Caco-2 (cell line): ENCODE measurements around the gene DPP9. TPM values are rescaled to one million over a fixed set of nuclear protein-coding genes. Genes with fewer than 3 reads are reported as not detected.

ENCODE experiments used
- BruUV-seq: library from RNA; stranded (reverse); fragments of 400-500 nt; replicated peaks from 2 replicates; lab custom pipeline; 2021; lab: Mats Ljungman, UMichigan
- CTCF ChIA-PET: fragments of 300-600 bp; sonication (Branson Sonifier 250); formaldehyde crosslinking; loops from one replicate; lab custom pipeline; 2022; ENCODE audit warnings: antibody characterized with exemption; lab: Charles Lee
- POLR2A ChIA-PET: fragments of 300-600 bp; sonication (Branson Sonifier 250); formaldehyde crosslinking; loops from one replicate; lab custom pipeline; 2022; ENCODE audit warnings: antibody characterized with exemption; lab: Charles Lee
- DNase-seq, 2 experiments: peaks; one replicate each; pipeline versions ENCODE4 v3.0.0 to v3.0.0-alpha.2; 2020 to 2022
- H3K27me3 ChIP-seq: replicated peaks from 2 replicates; pipeline ENCODE4 v1.6.0; 2011; ENCODE audit warnings: low read length; ENCODE audit not compliant: control insufficient read depth, insufficient read depth
- H3K36me3 ChIP-seq: 2 replicates; pipeline ENCODE4 v1.5.1; 2011; ENCODE audit warnings: low read length; ENCODE audit not compliant: control insufficient read depth, insufficient read depth
- H3K4me1 ChIP-seq: fragments of 250-450 bp; sonication (Bioruptor Pico); 2 replicates; pipeline ENCODE4 v1.5.1; 2020; ENCODE audit warnings: mild to moderate bottlenecking
- H3K4me3 ChIP-seq: 2 replicates; pipeline ENCODE4 v1.5.1; 2011; ENCODE audit warnings: low read depth, mild to moderate bottlenecking, control low read depth, low read length
- H3K9me3 ChIP-seq: fragments of 250-450 bp; sonication (Bioruptor Pico); 2 replicates; pipeline ENCODE4 v1.5.1; 2020; ENCODE audit warnings: mild to moderate bottlenecking, moderate library complexity
- H3K27ac Mint-ChIP-seq: one replicate; pipeline ENCODE4 v1.8.0; 2022; ENCODE audit warnings: mixed read lengths; ENCODE audit not compliant: unreplicated experiment
- H3K27me3 Mint-ChIP-seq: one replicate; pipeline ENCODE4 v1.8.0; 2022; ENCODE audit warnings: mixed read lengths; ENCODE audit not compliant: insufficient read depth, unreplicated experiment
- H3K36me3 Mint-ChIP-seq: one replicate; pipeline ENCODE4 v1.8.0; 2022; ENCODE audit warnings: mild to moderate bottlenecking, mixed read lengths; ENCODE audit not compliant: insufficient read depth, unreplicated experiment
- H3K4me1 Mint-ChIP-seq: one replicate; pipeline ENCODE4 v1.8.0; 2022; ENCODE audit warnings: low read depth, mixed read lengths; ENCODE audit not compliant: unreplicated experiment
- H3K4me3 Mint-ChIP-seq: one replicate; pipeline ENCODE4 v1.8.0; 2022; ENCODE audit warnings: mild to moderate bottlenecking, moderate library complexity, mixed read lengths; ENCODE audit not compliant: unreplicated experiment
- H3K9me3 Mint-ChIP-seq: one replicate; pipeline ENCODE4 v1.8.0; 2022; ENCODE audit warnings: mixed read lengths; ENCODE audit not compliant: unreplicated experiment
- intact Hi-C: fragments of 100-400 bp; cut with micrococcal nuclease; formaldehyde crosslinking; loops from one replicate; pipeline ENCODE4 v1.10.0; 2022; ENCODE audit not compliant: unreplicated experiment
- total RNA-seq: library from RNA; stranded (reverse); gene quantifications from 2 replicates; pipeline ENCODE4 v1.2.3, GENCODE V29; 2022
- TF ChIP-seq, protein P1 (sequence below), 2 experiments: fragments of 200-600 bp in 1 of 2; IDR thresholded peaks; 1 replicate in 1 of 2; 2 replicates in 1 of 2; pipeline versions ENCODE4 v1.5.1 to v1.8.0; 2011 to 2022; ENCODE audit warnings: antibody characterized with exemption in 1 of 2, control low read depth in 1 of 2, inconsistent platforms in 1 of 2, low read depth in 1 of 2, low read length in 1 of 2, mild to moderate bottlenecking in 1 of 2, moderate library complexity in 1 of 2; ENCODE audit not compliant: insufficient read depth in 1 of 2, severe bottlenecking in 1 of 2, unreplicated experiment in 1 of 2

Gene DPP9
- total RNA-seq, 1 experiment from 2014 or later = 63.2 TPM

- H3K4me3 ChIP-seq = no peak overlapping the region
- H3K27me3 ChIP-seq = no peaks in the 10 kb centered on the region
- H3K9me3 ChIP-seq = no peaks in the 10 kb centered on the region
- no peaks in the 10 kb centered on the region for H3K4me1 ChIP-seq
- peak in 1 of 2 experiments; percentile 65 for DNase-seq
- no peak overlapping the region for H3K27ac Mint-ChIP-seq
- CTCF ChIA-PET = interaction anchor here (1.3 to 4.8 kb wide), 3 partner anchors 60 to 79 kb away, joined by 3 to 67 read pairs (median 17); partner anchors contain the start of gene FEM1A
- no peaks in the 10 kb centered on the region for H3K9me3 Mint-ChIP-seq
- TF ChIP-seq, protein P1, sequence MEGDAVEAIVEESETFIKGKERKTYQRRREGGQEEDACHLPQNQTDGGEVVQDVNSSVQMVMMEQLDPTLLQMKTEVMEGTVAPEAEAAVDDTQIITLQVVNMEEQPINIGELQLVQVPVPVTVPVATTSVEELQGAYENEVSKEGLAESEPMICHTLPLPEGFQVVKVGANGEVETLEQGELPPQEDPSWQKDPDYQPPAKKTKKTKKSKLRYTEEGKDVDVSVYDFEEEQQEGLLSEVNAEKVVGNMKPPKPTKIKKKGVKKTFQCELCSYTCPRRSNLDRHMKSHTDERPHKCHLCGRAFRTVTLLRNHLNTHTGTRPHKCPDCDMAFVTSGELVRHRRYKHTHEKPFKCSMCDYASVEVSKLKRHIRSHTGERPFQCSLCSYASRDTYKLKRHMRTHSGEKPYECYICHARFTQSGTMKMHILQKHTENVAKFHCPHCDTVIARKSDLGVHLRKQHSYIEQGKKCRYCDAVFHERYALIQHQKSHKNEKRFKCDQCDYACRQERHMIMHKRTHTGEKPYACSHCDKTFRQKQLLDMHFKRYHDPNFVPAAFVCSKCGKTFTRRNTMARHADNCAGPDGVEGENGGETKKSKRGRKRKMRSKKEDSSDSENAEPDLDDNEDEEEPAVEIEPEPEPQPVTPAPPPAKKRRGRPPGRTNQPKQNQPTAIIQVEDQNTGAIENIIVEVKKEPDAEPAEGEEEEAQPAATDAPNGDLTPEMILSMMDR (IDR thresholded peaks at IDR 0.05; ENCODE audit: insufficient read depth in 1 of 2, low read depth in 1 of 2, low read length in 1 of 2, severe bottlenecking in 1 of 2, unreplicated experiment in 1 of 2) = peak; percentile 29 to 46
- POLR2A ChIA-PET = no interaction called here
- H3K36me3 Mint-ChIP-seq = peaks cover 3% of the 10 kb centered on the region
- H3K36me3 ChIP-seq = no peaks in the 10 kb centered on the region
- no peak overlapping the region for H3K4me3 Mint-ChIP-seq
- H3K27me3 Mint-ChIP-seq = peaks cover 6% of the 10 kb centered on the region
- peaks cover 5% of the 10 kb centered on the region for H3K4me1 Mint-ChIP-seq
- intact Hi-C loops = no loop called here
- BruUV-seq = no TSS peak
Observed at GRCh38 chr19:4730740-4731171, 7.1 kb upstream of the DPP9 start.

DNA sequence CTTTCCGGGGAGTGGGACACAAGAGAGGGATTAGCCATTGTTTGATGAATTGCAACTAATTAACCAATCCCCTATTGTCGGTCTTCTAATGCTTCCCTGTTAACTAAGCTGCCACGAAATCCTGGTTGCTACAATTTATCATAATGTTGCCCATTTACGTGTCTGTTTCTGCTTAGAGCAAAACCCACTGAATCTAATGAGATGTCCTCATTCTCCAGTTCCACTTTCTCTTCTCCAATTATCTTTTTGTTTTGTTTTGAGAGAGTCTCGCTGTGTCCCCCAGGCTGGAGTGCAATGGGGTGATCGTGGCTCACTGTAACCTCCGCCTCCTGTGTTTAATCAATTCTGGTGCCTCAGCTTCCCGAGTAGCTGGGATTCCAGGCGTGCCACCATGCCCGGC lies 5.2 kb upstream of the DPP9 start:
- Mint-ChIP-seq H3K9me3 (no peaks in the 10 kb centered on the region), H3K4me1 (peaks cover 15% of the 10 kb centered on the region), H3K27me3 (peaks cover 6% of the 10 kb centered on the region), H3K36me3 (peaks cover 21% of the 10 kb centered on the region), H3K4me3 (no peak overlapping the region), H3K27ac (no peak overlapping the region)
- no TSS peak for BruUV-seq
- no peaks in the 10 kb centered on the region for H3K36me3 ChIP-seq
- TF ChIP-seq, protein P1 (IDR thresholded peaks at IDR 0.05; ENCODE audit: insufficient read depth in 1 of 2, low read depth in 1 of 2, low read length in 1 of 2, severe bottlenecking in 1 of 2, unreplicated experiment in 1 of 2) = no peak
- ChIA-PET CTCF (interaction anchor here (2.5 kb wide), 1 partner anchor 62 kb away, joined by 17 read pairs; the partner anchor contains the start of gene FEM1A), POLR2A (no interaction called here)
- H3K4me3 ChIP-seq = no peak overlapping the region
- no peaks in the 10 kb centered on the region for H3K4me1 ChIP-seq
- DNase-seq = no peak
- no peaks in the 10 kb centered on the region for H3K27me3 ChIP-seq
- H3K9me3 ChIP-seq = no peaks in the 10 kb centered on the region
- intact Hi-C loops = no loop called here

- peak overlapping the region; percentile 98 for H3K4me3 Mint-ChIP-seq
- ChIA-PET POLR2A (interaction anchor here (0.6 kb wide), 1 partner anchor 9 kb away, joined by 4 read pairs; no protein-coding TSS in a partner anchor), CTCF (no interaction called here)
- BruUV-seq = no TSS peak
- peak overlapping the region; percentile 86 for H3K27ac Mint-ChIP-seq
- peaks cover 37% of the 10 kb centered on the region for H3K36me3 Mint-ChIP-seq
- DNase-seq = no peak
- intact Hi-C loops = loop anchor here (5.0 kb wide), 1 partner anchor 51 kb away; the partner anchor contains the start of gene MYDGF
- H3K4me1 Mint-ChIP-seq = peaks cover 17% of the 10 kb centered on the region
- TF ChIP-seq, protein P1 (IDR thresholded peaks at IDR 0.05; ENCODE audit: insufficient read depth in 1 of 2, low read depth in 1 of 2, low read length in 1 of 2, severe bottlenecking in 1 of 2, unreplicated experiment in 1 of 2) = no peak
- H3K9me3 Mint-ChIP-seq = no peaks in the 10 kb centered on the region
- H3K36me3 ChIP-seq = peaks cover 5% of the 10 kb centered on the region; the same call in 1 of the 2 replicates
- H3K9me3 ChIP-seq = no peaks in the 10 kb centered on the region
- H3K27me3 Mint-ChIP-seq = no peaks in the 10 kb centered on the region
- H3K4me1 ChIP-seq = 0 out of 2 replicates have a peak, but pooled peaks cover 5% of the 10 kb centered on the region
- peak overlapping the region; percentile 99 for H3K4me3 ChIP-seq
- H3K27me3 ChIP-seq = no peaks in the 10 kb centered on the region
Observed at GRCh38 chr19:4722671-4723594, 709 bp downstream of the DPP9 start.
